CD4-positive, alpha-beta memory T cell (primary cell): Measurements from ENCODE around the gene PEX13. TPM values are rescaled to one million over a fixed set of nuclear protein-coding genes. Genes with fewer than 3 reads are reported as not detected.

Experiments used
- CTCF ChIA-PET: fragments of 350-600 bp; sonication (Branson Sonifier 250); formaldehyde crosslinking; loops from one replicate; lab custom pipeline; 2021; ENCODE audit warnings: inconsistent platforms; ENCODE audit not compliant: partially characterized antibody; lab: Charles Lee
- POLR2A ChIA-PET: fragments of 350-600 bp; sonication (Branson Sonifier 250); formaldehyde crosslinking; loops from one replicate; lab custom pipeline; 2021; ENCODE audit not compliant: partially characterized antibody; lab: Charles Lee
- DNase-seq, 5 donors: peaks; one replicate each; pipeline versions ENCODE4 v3.0.0 to v3.0.0-alpha.2; 2020 to 2022; ENCODE audit warnings: mixed read lengths in 1 of 5
- H3K27ac ChIP-seq: one replicate; pipeline ENCODE4 v1.7.0; 2013; ENCODE audit warnings: low read depth, low read length
- H3K27me3 ChIP-seq: 2 replicates; pipeline ENCODE4 v1.7.0; 2013; ENCODE audit warnings: mild to moderate bottlenecking, low read length, moderate library complexity; ENCODE audit not compliant: insufficient read depth
- H3K36me3 ChIP-seq: 2 replicates; pipeline ENCODE4 v1.7.0; 2013; ENCODE audit warnings: mild to moderate bottlenecking, low read length, moderate library complexity; ENCODE audit not compliant: insufficient read depth
- H3K4me1 ChIP-seq: 2 replicates; pipeline ENCODE4 v1.7.0; 2013; ENCODE audit warnings: mild to moderate bottlenecking, low read length, moderate library complexity; ENCODE audit not compliant: insufficient read depth
- H3K4me3 ChIP-seq, 2 donors: one replicate each; pipeline ENCODE4 v1.7.0; 2013; ENCODE audit warnings: low read length in 2 of 2, mild to moderate bottlenecking in 1 of 2
- H3K9me3 ChIP-seq, 2 donors: one replicate each; pipeline ENCODE4 v1.7.0; 2013; ENCODE audit warnings: low read length in 2 of 2, control low read depth in 1 of 2; ENCODE audit not compliant: control insufficient read depth in 1 of 2
- H3K27ac Mint-ChIP-seq, 7 donors: one replicate each; pipeline ENCODE4 v1.8.0; 2020 to 2021; ENCODE audit warnings: mixed read lengths in 7 of 7, mild to moderate bottlenecking in 6 of 7, inconsistent platforms in 3 of 7, moderate library complexity in 3 of 7
- H3K27me3 Mint-ChIP-seq, 2 donors: one replicate each; pipeline ENCODE4 v1.8.0; 2020 to 2021; ENCODE audit warnings: mixed read lengths in 2 of 2
- H3K36me3 Mint-ChIP-seq, 2 donors: one replicate each; pipeline ENCODE4 v1.8.0; 2020 to 2021; ENCODE audit warnings: mixed read lengths in 2 of 2, inconsistent platforms in 1 of 2, mild to moderate bottlenecking in 1 of 2
- H3K4me1 Mint-ChIP-seq, 4 donors: one replicate each; pipeline ENCODE4 v1.8.0; 2020 to 2021; ENCODE audit warnings: mixed read lengths in 4 of 4, mild to moderate bottlenecking in 1 of 4
- H3K4me3 Mint-ChIP-seq, 8 donors: one replicate each; pipeline ENCODE4 v1.8.0; 2020 to 2021; ENCODE audit warnings: mixed read lengths in 8 of 8, mild to moderate bottlenecking in 7 of 8, moderate library complexity in 6 of 8, inconsistent platforms in 3 of 8
- H3K9me3 Mint-ChIP-seq, 8 donors: one replicate each; pipeline ENCODE4 v1.8.0; 2020 to 2021; ENCODE audit warnings: mixed read lengths in 8 of 8, mild to moderate bottlenecking in 5 of 8, inconsistent platforms in 3 of 8, moderate library complexity in 1 of 8
- intact Hi-C: fragments of 100-400 bp; cut with micrococcal nuclease; formaldehyde crosslinking; loops from one replicate; pipeline ENCODE4 v1.15.1; 2023
- polyA plus RNA-seq, 2 donors: library from polyadenylated mRNA; unstranded; fragments of 300-500 nt; fragmentation: Illumina TruSeq; gene quantifications; one replicate each; pipeline ENCODE4 v1.2.3, GENCODE V29; 2021
- total RNA-seq, 2 experiments: library from RNA; stranded (reverse); gene quantifications; one replicate each; pipeline ENCODE4 v1.2.3, GENCODE V29; 2021

The PEX13 gene
- total RNA-seq: 10 to 100 TPM; 25.8 to 26.6 TPM
- polyA plus RNA-seq: 10 to 100 TPM; 10.7 to 16.1 TPM

GRCh38 chr2:61017556-61018317 is at the start of gene PEX13, which contains the start of gene PUS10:
Gene PEX13, plus strand, starts transcription at chr2:61017720. Its CDS starts 40 bp downstream, at chr2:61017760.
Gene PUS10, minus strand, starts transcription at chr2:61018255. Its CDS starts 6,365 bp downstream, at chr2:61011890.
- H3K27ac Mint-ChIP-seq: peak within 1 kb of the TSS; percentile 92 to 98 (median 97)
- no peaks in the 10 kb centered on the region for H3K9me3 Mint-ChIP-seq
- intact Hi-C loops: loop anchor here (1.0 to 10.0 kb wide), 5 partner anchors 49 to 871 kb away; partner anchors contain the start of gene CCT4
- CTCF ChIA-PET: interaction anchor here (1.0 to 1.4 kb wide), 3 partner anchors 160 to 262 kb away, joined by 3 to 5 read pairs (median 5); partner anchors contain the start of gene PAPOLG
- peaks cover 25% of the 10 kb centered on the region for H3K4me1 ChIP-seq
- H3K27me3 ChIP-seq: no peaks in the 10 kb centered on the region
- H3K4me3 ChIP-seq: peak within 1 kb of the TSS; percentile 91 to 99
- no peaks in the 10 kb centered on the region for H3K9me3 ChIP-seq
- H3K4me3 Mint-ChIP-seq: peak within 1 kb of the TSS; percentile 98 to 100 (median 99)
- H3K36me3 ChIP-seq: no peaks in the 10 kb centered on the region
- no peaks in the 10 kb centered on the region for H3K27me3 Mint-ChIP-seq
- DNase-seq: peak in 4 of 5 donors; percentile 68 to 70 (median 69)
- POLR2A ChIA-PET: interaction anchor here (0.5 to 2.6 kb wide), 17 partner anchors 11 to 1728 kb away, joined by 3 to 32 read pairs (median 5); partner anchors contain the start of genes PAPOLG, REL, SANBR and USP34
- peaks cover 15 to 58% (median 39%) of the 10 kb centered on the region in 4 donors for H3K4me1 Mint-ChIP-seq
- peaks cover 14 to 34% of the 10 kb centered on the region in 2 donors for H3K36me3 Mint-ChIP-seq
- peak within 1 kb of the TSS; percentile 80 for H3K27ac ChIP-seq

- peak overlapping the region in 1 of 7 donors; percentile 66 for H3K27ac Mint-ChIP-seq
- CTCF ChIA-PET: interaction anchor here (0.8 to 1.7 kb wide), 4 partner anchors 10 to 267 kb away, joined by 3 to 5 read pairs (median 4); no protein-coding TSS in a partner anchor
- H3K27me3 Mint-ChIP-seq: no peaks in the 10 kb centered on the region
- no peaks in the 10 kb centered on the region for H3K36me3 Mint-ChIP-seq
- intact Hi-C loops: no loop called here
- Histone ChIP-seq H3K27ac (no peak overlapping the region), H3K4me3 (no peak overlapping the region), H3K9me3 (no peaks in the 10 kb centered on the region), H3K27me3 (no peaks in the 10 kb centered on the region), H3K36me3 (no peaks in the 10 kb centered on the region), H3K4me1 (peaks cover 6% of the 10 kb centered on the region)
- H3K4me3 Mint-ChIP-seq: no peak overlapping the region
- no peak for DNase-seq
- no peaks in the 10 kb centered on the region for H3K9me3 Mint-ChIP-seq
- POLR2A ChIA-PET: interaction anchor here (2.1 kb wide), 2 partner anchors 8 to 20 kb away, joined by 7 to 12 read pairs; no protein-coding TSS in a partner anchor
- peaks cover 11 to 20% (median 17%) of the 10 kb centered on the region in 4 donors for H3K4me1 Mint-ChIP-seq
These were observed 44.4 kb upstream of the PEX13 start for GRCh38 chr2:60972889-60973656.

GRCh38 chr2:60973705-60974104 is 43.8 kb upstream of the PEX13 start:
- Mint-ChIP-seq H3K9me3 (no peaks in the 10 kb centered on the region), H3K36me3 (no peaks in the 10 kb centered on the region), H3K4me1 (peaks cover 11 to 20% (median 17%) of the 10 kb centered on the region in 4 donors), H3K4me3 (peak overlapping the region in 1 of 8 donors; percentile 27), H3K27ac (no peak overlapping the region), H3K27me3 (no peaks in the 10 kb centered on the region)
- DNase-seq: no peak
- CTCF ChIA-PET: interaction anchor here (0.6 to 1.7 kb wide), 6 partner anchors 9 to 270 kb away, joined by 3 to 5 read pairs (median 3); no protein-coding TSS in a partner anchor
- POLR2A ChIA-PET: interaction anchor here (1.4 to 2.1 kb wide), 2 partner anchors 9 to 19 kb away, joined by 7 to 12 read pairs; no protein-coding TSS in a partner anchor
- H3K4me3 ChIP-seq: no peak overlapping the region
- no peaks in the 10 kb centered on the region for H3K27me3 ChIP-seq
- H3K27ac ChIP-seq: no peak overlapping the region
- H3K9me3 ChIP-seq: no peaks in the 10 kb centered on the region
- peaks cover 6% of the 10 kb centered on the region for H3K4me1 ChIP-seq
- no peaks in the 10 kb centered on the region for H3K36me3 ChIP-seq
- intact Hi-C loops: no loop called here

GRCh38 chr2:60974652-60975051 is 42.9 kb upstream of the PEX13 start:
- no peak overlapping the region for H3K4me3 Mint-ChIP-seq
- ChIA-PET POLR2A (interaction anchor here (1.4 to 2.1 kb wide), 2 partner anchors 10 to 18 kb away, joined by 7 to 12 read pairs; no protein-coding TSS in a partner anchor), CTCF (interaction anchor here (0.8 to 1.7 kb wide), 4 partner anchors 8 to 23 kb away, joined by 3 to 5 read pairs (median 4); no protein-coding TSS in a partner anchor)
- Histone ChIP-seq H3K4me3 (no peak overlapping the region), H3K9me3 (no peaks in the 10 kb centered on the region), H3K4me1 (peaks cover 6% of the 10 kb centered on the region), H3K27ac (no peak overlapping the region), H3K36me3 (no peaks in the 10 kb centered on the region), H3K27me3 (no peaks in the 10 kb centered on the region)
- peaks cover 11 to 20% (median 16%) of the 10 kb centered on the region in 4 donors for H3K4me1 Mint-ChIP-seq
- no peaks in the 10 kb centered on the region for H3K36me3 Mint-ChIP-seq
- intact Hi-C loops: no loop called here
- H3K27me3 Mint-ChIP-seq: no peaks in the 10 kb centered on the region
- peak overlapping the region in 1 of 7 donors; percentile 37 for H3K27ac Mint-ChIP-seq
- no peak for DNase-seq
- no peaks in the 10 kb centered on the region for H3K9me3 Mint-ChIP-seq

GRCh38 chr2:60976256-60976850 is 41.2 kb upstream of the PEX13 start:
- H3K27ac Mint-ChIP-seq: peak overlapping the region in 1 of 7 donors; percentile 48
- Histone ChIP-seq H3K27me3 (no peaks in the 10 kb centered on the region), H3K9me3 (no peaks in the 10 kb centered on the region), H3K4me1 (peaks cover 3% of the 10 kb centered on the region), H3K27ac (no peak overlapping the region), H3K4me3 (no peak overlapping the region), H3K36me3 (no peaks in the 10 kb centered on the region)
- DNase-seq: no peak
- CTCF ChIA-PET: interaction anchor here (1.0 kb wide), 1 partner anchor 11 kb away, joined by 3 read pairs; no protein-coding TSS in a partner anchor
- H3K36me3 Mint-ChIP-seq: no peaks in the 10 kb centered on the region
- H3K27me3 Mint-ChIP-seq: no peaks in the 10 kb centered on the region
- POLR2A ChIA-PET: no interaction called here
- H3K4me3 Mint-ChIP-seq: no peak overlapping the region
- H3K4me1 Mint-ChIP-seq: peaks cover 8 to 21% (median 14%) of the 10 kb centered on the region in 4 donors
- no peaks in the 10 kb centered on the region for H3K9me3 Mint-ChIP-seq
- intact Hi-C loops: no loop called here

DNA sequence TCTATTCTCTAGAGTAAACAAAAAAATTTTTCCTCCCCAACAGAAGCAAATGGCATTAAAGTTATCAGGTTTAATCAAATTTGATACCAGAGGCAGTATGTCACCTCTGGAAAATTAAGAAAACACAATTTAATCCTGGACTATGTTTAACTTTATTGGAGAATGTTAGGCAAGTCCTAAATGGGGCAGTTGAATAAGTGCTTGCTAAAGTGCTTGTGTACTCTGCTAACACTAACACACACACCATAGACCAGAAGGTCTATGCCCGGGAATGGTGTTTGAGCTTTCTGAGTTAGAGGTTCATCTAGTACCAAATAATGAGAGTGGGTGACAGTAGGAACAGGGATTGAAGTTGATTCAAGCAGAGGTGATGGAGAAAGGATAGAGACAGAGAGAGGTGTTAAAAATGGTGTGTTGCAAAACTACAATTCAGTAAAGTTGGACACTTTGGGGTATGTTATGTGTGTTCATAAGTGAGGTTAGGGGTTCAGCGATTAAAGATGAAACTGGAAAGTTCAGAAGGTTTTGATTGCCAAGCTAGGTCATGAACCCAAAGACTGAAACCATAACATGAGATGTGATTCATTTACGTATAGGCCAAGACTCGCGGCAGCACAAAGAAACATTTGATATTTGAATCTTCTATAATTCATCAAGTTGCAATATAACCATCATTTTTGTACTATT is 40.5 kb upstream of the PEX13 start:
- CTCF ChIA-PET: no interaction called here
- no peaks in the 10 kb centered on the region for H3K27me3 Mint-ChIP-seq
- H3K27ac ChIP-seq: no peak overlapping the region
- no peaks in the 10 kb centered on the region for H3K36me3 Mint-ChIP-seq
- intact Hi-C loops: no loop called here
- peak overlapping the region in 2 of 7 donors; percentile 57 to 64 for H3K27ac Mint-ChIP-seq
- H3K9me3 ChIP-seq: no peaks in the 10 kb centered on the region
- no peak overlapping the region for H3K4me3 ChIP-seq
- no peak overlapping the region for H3K4me3 Mint-ChIP-seq
- no peaks in the 10 kb centered on the region for H3K9me3 Mint-ChIP-seq
- peaks cover 6 to 19% (median 12%) of the 10 kb centered on the region in 4 donors for H3K4me1 Mint-ChIP-seq
- H3K27me3 ChIP-seq: no peaks in the 10 kb centered on the region
- no peak for DNase-seq
- no peaks in the 10 kb centered on the region for H3K36me3 ChIP-seq
- no peaks in the 10 kb centered on the region for H3K4me1 ChIP-seq
- POLR2A ChIA-PET: no interaction called here
